LNCAP (cell line): Measurements from ENCODE around the gene DMRTA2.

Source experiments
- TF ChIP-seq, protein P1 (sequence below): fragments of 450-650 bp; IDR thresholded peaks from 2 replicates; pipeline ENCODE4 v1.5.1; 2017; ENCODE audit warnings: mild to moderate bottlenecking

Gene DMRTA2

GRCh38 chr1:50422675-50422945 is 633 bp downstream of the DMRTA2 start:
- TF ChIP-seq, protein P1, sequence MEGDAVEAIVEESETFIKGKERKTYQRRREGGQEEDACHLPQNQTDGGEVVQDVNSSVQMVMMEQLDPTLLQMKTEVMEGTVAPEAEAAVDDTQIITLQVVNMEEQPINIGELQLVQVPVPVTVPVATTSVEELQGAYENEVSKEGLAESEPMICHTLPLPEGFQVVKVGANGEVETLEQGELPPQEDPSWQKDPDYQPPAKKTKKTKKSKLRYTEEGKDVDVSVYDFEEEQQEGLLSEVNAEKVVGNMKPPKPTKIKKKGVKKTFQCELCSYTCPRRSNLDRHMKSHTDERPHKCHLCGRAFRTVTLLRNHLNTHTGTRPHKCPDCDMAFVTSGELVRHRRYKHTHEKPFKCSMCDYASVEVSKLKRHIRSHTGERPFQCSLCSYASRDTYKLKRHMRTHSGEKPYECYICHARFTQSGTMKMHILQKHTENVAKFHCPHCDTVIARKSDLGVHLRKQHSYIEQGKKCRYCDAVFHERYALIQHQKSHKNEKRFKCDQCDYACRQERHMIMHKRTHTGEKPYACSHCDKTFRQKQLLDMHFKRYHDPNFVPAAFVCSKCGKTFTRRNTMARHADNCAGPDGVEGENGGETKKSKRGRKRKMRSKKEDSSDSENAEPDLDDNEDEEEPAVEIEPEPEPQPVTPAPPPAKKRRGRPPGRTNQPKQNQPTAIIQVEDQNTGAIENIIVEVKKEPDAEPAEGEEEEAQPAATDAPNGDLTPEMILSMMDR = no peak

DNA sequence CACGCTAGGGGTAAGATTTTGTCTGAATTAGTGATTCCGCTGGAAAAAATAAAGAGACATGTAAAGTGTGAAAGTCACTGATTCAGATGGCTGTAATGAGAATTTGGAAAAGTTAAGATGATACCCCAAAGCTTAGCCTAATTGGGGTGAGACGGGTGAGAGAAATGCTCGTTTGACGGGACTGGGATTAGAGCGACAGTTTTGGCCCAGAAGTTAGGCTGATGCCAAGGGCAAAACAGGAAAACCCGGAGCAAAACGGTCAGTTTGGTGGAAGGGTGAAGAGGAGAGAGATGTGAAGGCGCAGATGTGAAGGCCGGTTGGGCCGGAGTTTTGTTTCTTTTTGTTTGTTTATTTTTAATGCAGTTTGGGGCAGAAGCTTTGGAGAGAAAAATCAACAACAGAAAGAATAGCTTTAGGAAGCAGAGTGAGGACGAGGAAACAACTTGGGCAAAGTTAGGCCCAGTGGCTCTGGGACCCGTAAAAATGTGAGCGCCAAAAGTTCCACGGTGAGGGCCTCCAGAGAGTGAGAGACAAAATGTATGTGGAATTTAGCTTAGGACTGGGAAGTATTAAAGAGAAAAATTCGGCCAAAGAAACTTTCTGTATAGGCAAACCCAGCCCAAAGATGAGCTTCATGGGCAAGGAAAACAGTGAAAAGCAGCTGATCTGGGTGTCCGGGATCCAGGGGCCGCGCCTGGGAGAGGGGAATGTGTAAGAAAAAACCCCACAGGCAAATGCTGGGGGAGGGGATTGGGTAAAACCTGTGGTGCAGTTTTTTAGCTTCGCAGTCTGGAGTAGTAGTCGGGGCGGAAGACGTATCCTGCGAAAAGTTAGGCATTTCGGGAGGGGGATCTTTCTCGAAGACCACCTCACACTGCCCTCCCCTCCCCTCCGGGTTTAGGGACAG is 1.2 kb downstream of the DMRTA2 start:
- TF ChIP-seq, protein P1 = no peak

DNA sequence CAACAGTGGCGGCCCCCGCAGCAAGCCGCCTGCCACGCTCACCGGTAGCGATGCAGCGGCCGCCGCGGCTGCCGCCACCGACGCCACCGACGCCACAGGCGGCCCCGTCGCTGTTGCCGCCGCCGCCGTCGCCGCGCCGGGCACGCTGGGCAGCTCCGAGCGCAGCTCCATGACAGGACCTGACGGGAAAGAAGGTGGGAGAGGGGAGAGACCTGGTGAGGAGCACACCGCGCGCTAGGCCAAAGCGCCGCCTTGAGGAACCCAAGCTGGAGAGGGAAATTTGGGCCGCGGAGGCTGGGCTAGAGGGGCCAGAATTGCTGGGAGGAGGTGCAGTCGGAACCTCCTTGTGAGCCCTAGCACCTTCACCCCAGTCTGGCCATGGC is 1.9 kb downstream of the DMRTA2 start:
- TF ChIP-seq, protein P1 = no peak

DNA sequence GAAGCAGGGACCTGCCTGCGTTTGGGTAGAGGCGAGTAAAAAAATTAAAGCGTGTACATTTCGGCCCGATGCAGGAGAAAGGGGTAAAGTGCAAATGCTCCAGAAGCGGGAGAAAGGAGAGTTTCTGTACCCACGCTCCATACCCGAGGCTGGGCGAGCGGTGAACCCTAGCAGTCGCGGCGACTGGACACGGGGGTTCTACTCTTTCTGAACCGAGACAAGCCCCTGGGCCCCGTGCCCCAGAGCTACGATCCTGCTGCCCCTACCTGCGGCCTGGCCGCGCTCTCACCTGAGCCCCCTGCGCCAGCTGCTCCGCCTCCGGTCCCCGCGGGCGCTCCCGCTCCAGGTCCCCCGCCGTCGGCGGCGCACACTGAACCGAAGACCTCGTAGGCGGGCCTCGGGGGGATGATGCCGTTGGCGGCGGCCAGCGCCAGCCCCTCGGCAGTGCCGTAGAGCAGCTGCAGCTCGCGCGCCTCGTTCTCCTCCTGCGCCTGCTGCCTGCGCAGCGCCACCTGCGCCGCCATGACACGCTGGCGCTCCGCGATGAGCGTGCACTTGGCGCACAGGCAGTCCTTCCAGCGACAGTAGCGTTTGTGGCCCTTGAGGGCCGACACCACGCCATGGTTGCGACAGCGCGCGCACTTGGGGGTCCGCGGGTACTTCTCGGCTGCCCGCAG is 2.4 kb downstream of the DMRTA2 start:
- TF ChIP-seq, protein P1 = no peak

GRCh38 chr1:50419907-50420677 is 3.2 kb downstream of the DMRTA2 start:
- TF ChIP-seq, protein P1 = no peak

DNA sequence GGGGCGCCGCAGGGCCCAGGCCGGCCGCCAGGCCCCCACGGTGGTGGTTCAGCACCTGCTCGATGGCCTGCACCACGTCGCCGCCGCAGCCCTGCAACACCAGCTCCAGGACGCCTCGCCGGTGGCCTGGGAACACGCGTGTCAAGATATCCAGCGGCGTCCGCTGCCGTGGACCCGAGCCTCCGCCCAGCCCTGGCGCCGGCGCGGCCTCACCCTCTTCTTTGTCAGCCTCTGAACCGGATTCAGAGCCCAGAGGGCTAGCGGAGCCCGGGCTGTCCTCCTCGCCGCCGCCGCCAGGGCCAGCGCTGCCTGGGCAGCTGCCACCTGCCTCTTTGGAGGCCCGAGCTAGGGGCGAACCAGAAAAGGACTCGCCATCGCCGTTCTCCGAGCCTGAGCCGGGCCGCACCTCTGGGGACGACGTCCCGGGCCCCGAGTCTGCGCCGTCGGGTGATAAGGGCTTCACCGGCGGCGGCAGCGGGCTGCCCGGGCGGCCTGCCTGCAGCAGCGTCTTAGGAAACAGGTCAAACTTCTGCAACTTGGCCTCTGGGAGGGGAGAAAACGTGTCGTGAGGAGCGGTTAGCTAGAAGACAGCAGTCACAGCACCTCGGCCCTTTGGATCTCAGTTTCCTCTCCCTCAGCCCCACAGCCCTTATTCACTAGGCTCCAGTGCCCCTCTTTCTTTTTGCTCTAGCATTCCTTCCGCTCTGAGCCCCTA is 3.9 kb downstream of the DMRTA2 start:
- TF ChIP-seq, protein P1 = no peak

GRCh38 chr1:50418600-50419109 is 4.6 kb downstream of the DMRTA2 start:
- TF ChIP-seq, protein P1 = no peak
